Stimulated activated CD4-positive, alpha-beta T cell treated with anti-CD3 and anti-CD28 coated beads, TNF-alpha, amount 100 ng/mL, for 1 hour (primary cell): Measurements from ENCODE around the gene TNS3.

Source experiments
- DNase-seq, 3 donors: peaks; one replicate each; pipeline ENCODE4 v3.0.0-alpha.2; 2020; ENCODE audit warnings: low read depth in 3 of 3, low spot score in 1 of 3

Gene TNS3

DNA sequence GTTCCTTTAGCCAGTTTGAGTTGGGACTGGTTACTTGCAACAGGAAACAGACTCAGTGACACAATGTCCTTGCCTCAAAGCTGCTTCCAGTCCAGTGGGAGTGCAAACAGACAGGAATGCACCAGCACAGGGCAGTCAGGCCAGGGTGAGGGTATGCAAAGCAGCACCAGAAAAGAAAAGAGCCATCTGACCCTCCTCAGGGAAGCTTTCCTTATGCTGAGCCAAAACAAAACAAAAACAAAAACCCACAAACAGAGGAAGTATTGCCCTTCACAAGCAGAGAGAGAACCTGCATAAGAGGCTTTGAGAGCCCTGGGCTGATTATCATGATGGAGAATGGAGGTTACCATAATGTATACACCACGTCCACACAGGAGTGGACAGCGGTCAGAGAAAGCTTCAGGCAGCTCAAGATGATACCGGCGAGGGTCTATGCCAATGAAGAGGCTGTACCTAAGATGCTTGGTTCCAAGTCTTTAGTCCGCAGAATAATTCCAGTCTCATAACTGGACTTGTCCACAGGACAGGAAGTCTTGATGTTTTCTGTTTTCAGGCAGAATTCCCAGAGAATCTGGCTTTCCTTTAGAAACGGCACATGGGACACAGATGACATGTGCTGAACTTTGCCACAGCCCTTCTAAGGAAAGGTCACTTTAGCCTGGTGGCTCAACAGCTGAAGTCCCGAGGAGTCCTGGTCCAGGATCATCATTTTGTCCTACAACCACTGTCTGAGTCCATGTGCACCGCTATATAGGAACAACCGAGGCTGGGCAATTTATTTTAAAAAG, 263.3 kb downstream of the TNS3 start:
- DNase-seq, result no peak

DNA sequence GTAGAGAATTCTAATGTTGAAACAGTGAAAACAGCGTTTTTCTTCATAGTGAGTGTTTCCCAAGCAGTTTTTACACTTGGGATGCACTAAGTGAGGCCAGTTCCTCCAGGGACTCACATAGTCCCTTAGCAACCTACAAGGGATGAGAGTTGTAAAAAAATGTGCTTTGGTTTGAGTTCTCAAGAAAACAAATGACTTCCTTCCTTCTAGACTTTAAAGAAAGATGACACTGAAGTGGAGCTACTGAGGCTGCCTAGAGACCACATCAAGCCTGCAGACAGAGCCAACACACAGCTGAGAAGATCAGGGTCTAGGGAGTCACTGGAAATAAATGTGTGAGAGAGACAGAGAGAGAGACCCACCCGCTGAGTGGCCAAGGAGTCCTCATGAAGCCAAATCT, 264.4 kb downstream of the TNS3 start:
- DNase-seq, result no peak

DNA sequence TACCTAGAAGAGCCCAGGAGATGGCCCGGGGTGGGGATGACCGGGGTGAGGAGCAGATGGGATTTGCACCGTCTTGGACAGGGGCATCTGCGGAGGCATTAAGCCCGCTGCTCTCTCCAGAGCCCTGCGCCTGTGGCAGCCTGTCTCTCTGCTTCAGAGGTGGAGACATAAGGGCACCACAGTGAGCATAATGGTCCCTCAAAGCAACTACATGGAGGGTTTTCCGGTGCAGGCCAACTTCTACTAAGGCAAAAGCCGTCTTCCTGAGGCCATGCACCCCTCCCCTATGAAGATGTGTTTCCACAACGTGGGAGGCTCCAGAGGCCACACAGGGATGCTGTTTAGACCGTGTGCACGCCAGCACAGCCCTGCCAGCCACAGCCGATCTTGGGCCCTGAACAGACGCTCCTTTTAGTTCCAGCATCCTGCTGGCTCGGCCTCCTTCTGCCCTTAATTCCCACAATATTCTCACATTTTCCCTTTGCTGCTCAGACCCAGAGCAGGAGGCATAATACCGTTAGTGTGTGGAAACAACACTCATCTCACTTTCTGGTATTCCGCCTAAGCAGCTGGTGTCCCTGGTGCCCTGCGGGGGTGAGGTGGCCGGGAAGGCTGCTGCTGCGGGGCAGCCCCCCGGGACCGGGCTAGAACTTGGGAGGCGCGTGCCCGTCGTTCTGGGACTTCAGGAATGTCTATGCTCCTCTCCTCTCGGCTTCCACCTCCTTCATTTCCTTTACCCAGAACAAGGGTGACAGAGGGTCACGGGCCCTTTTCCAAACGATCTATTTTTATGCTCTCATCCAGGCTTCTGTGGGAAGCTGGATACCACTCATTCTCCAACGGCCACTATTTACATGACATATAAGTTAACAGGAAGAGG, 266.9 kb downstream of the TNS3 start:
- DNase-seq, result no peak

DNA sequence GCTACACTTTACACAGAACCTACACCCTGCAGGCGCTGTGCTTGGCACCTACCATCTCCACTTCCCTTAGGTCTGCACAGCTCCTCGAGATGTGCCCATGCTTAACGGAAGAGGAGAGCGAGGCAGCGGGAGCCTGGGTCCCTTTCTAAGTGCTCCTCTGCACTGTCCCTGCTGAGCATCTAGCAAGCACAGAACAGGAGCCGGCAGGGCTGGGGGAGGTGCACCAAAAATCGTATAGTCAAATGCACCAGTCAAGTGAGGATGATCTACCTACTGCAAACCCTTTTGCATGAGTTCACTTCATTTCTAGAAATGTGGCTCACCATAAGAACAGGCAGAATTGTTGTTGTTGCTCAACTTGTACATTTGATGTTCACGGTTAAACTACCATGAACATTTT, 267.7 kb downstream of the TNS3 start:
- DNase-seq, result no peak

DNA sequence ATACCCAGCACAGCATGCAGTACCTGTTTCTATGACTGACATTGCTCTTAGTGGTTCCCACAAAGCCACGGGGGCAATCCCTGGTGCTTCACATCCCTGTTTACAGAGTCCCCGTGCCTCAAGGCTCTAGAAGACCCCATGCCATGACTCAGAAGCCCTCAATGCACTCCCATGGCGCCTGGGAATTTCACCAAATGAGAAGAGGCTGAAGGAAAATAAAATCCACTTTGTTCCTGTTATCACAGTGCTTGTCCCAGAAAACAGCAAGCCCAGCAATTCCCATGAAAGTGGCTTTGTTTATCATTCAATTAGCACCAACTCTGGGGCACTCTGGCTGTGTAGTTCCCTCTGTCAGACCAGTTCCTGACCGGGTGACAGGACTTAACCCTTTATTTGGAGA, 268.3 kb downstream of the TNS3 start:
- no peak for DNase-seq

DNA sequence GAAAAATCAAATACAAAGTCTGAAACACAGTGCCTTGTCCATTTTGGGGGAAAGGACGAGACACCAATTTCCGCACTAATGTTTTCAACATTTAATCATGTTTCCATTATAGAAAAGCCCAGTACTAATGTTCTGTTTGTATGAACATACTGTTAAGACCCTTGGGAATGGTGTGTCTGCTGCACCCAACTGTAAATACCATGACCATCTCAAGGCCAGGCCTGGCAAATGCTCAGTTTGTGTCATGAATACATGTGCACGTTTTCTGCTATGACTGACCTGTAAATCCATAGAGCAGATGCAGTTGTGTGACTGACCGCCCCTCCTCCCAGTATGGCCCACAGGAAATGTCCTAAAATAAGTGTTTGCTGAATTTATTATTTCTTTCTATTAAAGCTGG, 270.0 kb downstream of the TNS3 start:
- DNase-seq, result no peak

DNA sequence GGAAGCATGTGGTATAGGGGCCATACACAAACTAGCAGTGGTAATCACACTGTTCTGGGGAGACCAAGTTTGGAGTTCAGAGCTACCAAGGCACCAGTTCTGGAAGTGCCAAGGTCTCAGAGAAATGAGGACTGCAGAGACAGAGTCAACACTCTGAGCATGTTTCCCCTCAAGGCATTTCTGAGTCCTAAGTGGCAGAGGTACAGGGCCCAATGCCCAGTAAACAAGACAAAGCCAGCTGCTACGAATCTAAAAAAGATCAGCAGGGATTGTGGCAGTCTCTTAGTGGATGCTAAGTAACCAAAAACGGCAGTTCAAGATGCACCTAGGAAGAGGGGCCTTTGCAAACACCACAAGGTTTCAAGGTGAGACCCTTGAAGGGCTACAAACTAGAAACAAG, 271.9 kb downstream of the TNS3 start:
- no peak for DNase-seq

DNA sequence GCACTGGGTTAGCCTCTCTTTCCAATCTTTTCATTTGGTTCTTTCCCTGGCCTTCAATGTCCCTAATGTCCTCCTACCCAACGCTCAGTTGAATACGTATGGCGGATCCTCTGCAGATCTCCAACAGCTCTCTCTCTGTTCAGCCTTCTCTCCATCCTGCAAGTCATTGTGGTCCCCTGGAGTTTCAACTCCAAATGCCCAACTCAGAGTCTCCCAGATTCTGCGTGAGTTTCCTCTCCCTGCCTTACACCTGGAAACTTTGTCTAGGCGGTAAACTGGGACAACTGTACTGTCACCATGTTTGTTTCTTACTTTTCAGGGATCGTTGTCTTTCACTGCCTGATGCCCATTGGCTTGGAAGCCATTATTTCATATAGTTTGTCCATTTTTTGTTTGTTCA, 273.1 kb downstream of the TNS3 start:
- DNase-seq, result no peak

DNA sequence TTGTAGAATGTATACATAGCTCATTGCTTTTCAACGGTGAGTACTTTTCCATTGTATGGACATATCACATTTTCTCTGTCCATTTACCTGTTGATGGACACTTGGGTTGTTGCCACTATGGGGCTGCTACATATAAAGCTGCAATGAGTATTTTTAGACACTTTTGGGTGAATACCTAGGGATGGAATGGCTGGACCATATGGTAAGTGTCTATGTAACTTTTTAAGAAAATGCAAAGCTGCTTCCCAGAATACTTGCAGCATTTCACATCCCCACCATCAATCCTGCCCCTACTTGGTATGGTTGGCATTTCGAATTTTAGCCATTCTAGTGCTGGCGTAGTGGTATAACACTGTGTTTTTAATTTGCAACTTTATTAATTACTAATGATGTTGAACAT, 274.6 kb downstream of the TNS3 start:
- no peak for DNase-seq

DNA sequence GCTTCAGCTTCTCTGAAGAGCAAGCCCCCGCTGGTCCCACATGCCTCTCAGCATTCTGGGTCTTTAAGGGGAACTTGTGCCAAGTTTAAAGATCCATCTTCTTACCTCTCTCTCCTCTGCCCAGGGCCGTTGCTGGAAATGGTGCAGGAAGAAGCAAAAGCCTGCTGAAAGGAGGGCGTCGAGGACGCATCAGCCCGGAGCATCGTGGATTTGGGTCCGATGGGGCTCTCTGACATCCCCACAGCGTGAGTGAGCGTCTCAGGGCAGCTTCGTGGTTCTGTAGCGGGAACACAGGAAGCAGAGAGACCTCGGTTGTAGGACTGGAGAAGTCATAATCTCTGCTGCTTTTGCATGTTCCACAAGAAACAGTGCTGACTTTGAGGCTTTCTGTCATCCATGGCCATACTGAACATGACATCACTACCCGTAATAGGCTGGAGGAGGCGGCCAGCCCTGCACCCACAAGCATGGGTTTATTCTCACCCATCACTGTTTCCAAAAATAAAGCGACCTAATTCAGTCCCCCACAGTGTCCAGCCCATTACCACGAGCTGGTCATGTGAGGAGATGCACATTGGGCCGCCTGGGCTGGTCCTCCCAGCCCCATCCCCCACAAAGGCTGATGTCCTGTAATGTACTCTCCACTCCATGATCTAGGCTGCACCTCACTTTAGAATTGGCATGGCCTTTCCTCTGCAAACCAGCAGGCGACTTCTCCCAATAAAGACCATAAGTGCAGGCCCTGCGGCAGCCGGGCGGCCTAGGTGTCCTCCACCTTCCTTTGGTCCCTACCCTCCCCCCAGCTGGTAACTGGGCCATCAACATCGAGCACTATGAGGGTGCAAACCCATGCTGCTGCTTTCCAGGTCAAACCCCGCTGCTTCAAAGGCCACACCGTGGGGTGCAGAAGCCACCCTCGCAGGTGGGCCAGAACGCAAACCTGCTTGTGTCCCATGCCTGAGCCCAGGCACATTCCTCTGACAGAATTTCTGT, 276.9 kb downstream of the TNS3 start:
- no peak for DNase-seq

DNA sequence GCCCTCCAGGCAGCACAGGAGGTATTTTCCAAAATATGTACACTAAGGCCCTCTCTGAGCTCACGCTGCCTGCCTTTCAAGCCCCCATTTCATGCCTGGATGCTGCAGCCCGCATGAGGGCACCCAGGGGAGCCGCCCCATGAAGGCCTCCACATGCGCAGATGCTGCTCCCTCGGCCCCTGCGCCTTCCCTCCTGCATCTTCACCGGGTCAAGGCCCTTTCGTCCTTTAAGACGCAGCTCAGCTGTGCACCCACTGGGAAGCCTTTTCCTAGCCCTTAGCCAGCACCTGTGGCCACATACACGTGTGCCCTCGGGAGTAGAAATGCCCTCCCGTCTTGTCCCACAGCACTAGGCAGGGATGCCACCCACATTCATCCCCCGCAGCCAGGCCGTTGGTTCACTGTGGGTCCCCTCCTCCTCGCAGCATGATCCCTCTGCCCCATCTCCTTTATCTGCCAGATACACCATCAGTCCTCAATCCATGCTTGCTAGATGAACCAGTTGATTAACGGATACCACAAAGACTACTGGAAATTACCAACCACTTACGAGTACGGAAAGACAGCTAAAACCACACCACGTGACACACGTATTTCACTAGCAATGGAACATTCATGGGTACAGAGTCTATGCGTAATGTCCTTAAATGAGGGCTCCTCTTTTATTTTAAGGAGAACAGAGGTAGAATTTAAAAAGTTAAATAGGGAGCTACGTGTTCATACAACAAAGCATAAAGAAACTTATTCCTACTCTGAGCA, 278.0 kb downstream of the TNS3 start:
- DNase-seq, result no peak

DNA sequence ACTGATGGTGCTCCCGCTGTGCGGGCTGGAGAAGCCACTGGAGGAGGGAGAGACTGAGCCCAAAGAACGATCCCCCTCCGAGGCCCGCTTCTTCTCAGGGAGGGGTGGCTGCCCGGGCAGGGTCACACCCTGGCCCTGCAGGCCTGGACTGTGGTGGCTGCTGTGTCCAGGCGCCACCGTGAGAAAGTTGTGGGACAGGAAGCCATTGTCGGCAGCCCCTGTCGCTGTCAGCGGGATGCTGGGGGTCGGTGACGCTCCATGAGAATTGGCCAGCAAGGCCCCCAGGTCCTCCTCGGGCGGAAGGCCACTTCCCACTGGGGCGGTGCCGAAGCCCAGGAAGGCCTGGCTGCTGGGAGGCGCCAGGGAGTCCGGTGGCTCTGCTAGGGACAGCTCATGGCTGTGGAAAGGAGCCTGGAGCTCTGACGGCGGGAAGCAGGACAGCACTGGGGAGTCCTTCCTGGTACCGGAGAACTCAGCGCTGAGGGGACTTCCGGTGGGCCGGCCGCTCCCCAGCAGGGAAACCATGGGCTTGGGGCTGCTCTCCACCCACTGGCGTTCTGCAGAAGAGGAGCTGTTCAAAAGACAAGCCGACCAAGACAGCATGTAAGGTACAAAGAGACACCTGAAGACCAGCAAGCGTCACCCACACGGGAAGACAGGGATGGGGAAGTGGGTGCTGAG, 278.8 kb downstream of the TNS3 start:
- DNase-seq, result no peak

DNA sequence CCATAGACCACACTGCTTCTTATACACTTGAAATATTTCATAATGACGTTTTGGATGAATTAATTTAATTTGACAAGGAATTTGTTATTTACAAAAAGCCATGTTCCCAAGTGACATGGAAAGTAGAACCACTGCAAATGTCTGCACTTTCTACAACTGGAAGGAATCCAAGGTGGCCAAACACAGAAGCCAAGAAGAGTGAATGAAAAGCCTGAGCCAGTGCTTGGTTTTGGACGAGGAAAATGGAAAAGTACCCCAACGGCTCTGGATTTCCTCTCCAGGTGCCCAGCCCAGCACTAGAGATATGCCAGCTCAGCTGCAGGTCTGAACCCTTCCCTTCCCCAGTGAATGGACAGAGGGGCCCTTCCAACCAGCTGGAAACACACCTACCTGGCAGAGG, 279.4 kb downstream of the TNS3 start:
- no peak for DNase-seq

DNA sequence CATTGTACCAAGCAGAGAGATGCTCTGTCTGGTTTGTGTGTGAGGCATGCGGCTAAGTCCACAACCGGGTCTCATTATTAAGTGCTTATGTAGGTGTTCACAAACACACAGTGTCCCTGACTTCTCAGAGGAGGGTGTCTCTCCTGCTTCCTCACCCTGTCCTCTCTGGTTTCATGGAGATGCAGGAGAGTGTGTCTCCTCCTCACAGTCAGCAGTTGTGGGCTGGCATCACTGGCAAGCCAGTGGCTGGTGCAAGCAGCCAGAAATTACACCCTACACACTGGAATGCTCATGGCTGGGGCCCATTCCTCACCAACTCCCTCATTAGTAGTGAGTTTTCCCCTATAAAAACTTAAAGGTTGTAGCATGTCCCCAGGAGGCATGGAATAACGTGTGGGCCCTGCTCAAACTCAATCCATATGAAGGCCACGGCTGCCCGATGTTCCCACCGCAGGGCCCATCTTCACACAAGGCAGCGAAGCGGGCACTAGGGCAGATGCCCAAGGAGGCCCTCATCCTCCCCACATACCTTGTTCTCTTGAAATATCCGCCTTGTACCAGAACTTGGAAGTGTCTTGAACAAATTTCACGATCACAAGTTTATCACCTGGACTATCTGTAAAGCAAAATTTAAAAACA, 280.1 kb downstream of the TNS3 start:
- DNase-seq, result no peak

DNA sequence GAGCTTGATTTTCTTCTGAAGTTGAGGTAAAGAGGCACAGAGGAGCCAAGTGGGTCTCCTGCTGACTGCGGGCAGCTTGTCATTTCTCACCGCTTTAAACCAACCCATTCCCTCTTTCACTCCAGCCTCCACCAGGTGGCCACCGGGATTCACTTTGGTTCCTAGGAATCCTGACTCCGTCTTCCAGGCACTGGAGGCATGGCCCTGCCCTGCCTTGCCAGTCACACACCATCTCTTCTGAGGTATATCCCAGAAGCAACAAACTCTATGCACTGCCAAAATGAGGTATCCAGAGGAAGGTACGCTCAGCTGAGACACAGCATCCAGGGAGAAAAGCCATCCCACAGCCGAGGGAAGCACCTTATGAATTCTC, 280.8 kb downstream of the TNS3 start:
- DNase-seq, result no peak

DNA sequence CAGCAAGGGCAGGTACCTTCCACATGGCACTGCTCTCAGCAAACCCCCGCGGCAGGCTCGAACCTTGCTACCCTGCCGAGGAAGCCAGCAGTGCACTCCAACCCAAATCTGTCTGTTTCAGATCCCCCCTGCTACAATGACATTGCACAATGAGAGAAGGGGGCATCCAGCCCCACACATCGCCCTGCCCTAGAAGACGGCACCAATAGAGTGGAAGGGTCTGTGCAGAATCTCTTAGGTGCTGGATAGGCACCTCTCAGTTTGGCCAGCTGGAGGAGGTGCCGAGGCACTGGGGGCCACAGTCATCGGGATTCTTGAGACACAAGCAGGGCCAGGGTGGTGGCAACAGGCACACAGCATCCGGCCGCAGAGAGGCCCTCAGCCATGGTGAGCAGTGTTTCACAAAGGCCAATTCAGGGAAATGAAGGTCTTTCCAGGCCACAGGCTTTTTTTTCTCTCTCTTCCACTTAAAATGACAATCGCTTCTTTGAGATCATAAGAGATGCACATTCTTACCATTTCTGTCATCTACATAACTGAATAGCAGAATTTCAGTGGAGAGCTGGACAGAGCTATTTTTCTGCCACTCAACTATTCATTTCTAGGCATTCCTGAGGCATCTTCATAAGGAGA, 281.3 kb downstream of the TNS3 start:
- DNase-seq, result no peak

DNA sequence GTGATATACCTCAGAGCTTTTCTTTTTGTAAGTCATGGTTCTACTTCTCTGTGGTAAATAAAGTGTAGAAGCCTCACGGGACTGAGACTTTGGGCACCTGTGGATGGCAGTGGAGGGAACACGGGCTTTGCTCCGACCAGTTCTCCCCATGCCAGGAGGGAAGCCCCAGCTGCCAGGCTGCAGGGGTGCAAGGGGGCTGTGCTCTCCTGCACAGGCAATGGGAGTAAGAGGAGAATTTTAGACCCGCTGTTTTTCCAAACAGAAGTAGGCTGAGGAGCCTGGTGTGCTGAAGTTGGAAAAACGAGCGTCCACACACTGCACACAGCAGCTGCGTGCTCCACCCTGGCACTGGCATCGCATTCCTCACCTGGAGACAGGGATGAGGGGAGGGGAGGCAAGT, 282.4 kb downstream of the TNS3 start:
- DNase-seq, result no peak

DNA sequence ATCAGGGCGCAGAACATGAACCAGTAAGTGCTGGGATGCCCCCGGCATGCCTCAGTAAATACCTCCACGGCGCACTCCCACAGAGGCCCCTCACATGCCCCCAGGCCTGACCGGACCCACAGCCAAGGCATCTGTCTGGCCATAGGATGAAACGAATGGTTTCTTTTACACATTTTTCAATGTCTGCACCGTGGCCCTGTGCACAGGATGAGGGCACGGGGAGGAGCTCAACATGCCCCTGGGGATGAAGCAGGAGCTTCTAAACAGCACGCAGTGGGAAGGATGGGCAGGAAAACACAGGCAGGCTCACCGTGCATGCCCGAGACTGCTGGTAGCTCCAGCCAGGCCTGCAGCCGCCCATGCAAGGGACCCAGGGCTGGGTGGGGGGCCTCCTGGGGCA, 283.3 kb downstream of the TNS3 start:
- no peak for DNase-seq

DNA sequence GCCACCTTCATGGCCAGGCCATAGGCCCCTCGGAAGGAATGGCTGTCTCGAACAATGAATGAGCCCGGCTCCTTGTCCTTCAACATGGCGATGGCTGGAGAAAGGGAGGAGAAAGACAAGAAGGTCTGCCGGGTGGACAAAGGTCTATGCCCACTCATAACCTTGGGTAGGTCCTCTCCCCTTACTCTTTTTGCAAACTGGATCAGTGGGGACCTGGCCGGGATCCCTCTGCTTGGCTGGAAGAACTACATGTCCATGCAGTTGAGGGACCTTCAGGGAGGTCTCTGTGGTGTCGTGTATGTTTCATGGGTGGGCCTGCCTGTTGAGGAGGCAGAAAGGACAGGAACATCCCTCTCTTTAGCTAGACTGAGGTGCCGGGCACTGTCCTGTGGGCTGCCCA, 284.8 kb downstream of the TNS3 start:
- no peak for DNase-seq
